A673 (cell line): ENCODE measurements around the gene HNRNPA3. TPM values are rescaled to one million over a fixed set of nuclear protein-coding genes. Genes with fewer than 3 reads are reported as not detected.

Source experiments
- BruUV-seq: library from RNA; stranded (reverse); fragments of 400-500 nt; replicated peaks from 2 replicates; lab custom pipeline; 2021; lab: Mats Ljungman, UMichigan
- CTCF ChIA-PET: fragments of 300-600 bp; sonication (Branson Sonifier 250); formaldehyde crosslinking; loops from one replicate; lab custom pipeline; 2022; ENCODE audit warnings: antibody characterized with exemption; lab: Charles Lee
- POLR2A ChIA-PET: fragments of 300-600 bp; sonication (Branson Sonifier 250); formaldehyde crosslinking; loops from one replicate; lab custom pipeline; 2022; ENCODE audit warnings: antibody characterized with exemption; ENCODE audit not compliant: low non-redundant PET; lab: Charles Lee
- DNase-seq: peaks from one replicate; pipeline ENCODE4 v3.0.0-alpha.2; 2015; ENCODE audit warnings: low spot score
- H3K27ac ChIP-seq: fragments of 200-600 bp; sonication (generic); 2 replicates; pipeline ENCODE4 v1.5.1; 2016; ENCODE audit warnings: mixed run types, low read depth, mild to moderate bottlenecking, mixed read lengths, antibody characterized with exemption, low read length; ENCODE audit not compliant: poor library complexity, severe bottlenecking
- H3K27me3 ChIP-seq: fragments of 200-600 bp; sonication (generic); replicated peaks from 2 replicates; pipeline ENCODE4 v1.6.1; 2017; ENCODE audit warnings: mixed run types, low read depth, mild to moderate bottlenecking, mixed read lengths, antibody characterized with exemption, low read length; ENCODE audit not compliant: insufficient read depth, poor library complexity
- H3K36me3 ChIP-seq: fragments of 200-600 bp; sonication (generic); 2 replicates; pipeline ENCODE4 v1.6.1; 2016; ENCODE audit warnings: mixed run types, mild to moderate bottlenecking, mixed read lengths, antibody characterized with exemption, low read length; ENCODE audit not compliant: insufficient read depth, poor library complexity, severe bottlenecking
- H3K4me1 ChIP-seq: fragments of 200-600 bp; sonication (generic); 2 replicates; pipeline ENCODE4 v1.6.1; 2017; ENCODE audit warnings: mixed run types, mild to moderate bottlenecking, mixed read lengths, antibody characterized with exemption, low read length; ENCODE audit not compliant: insufficient read depth, poor library complexity, severe bottlenecking
- H3K4me3 ChIP-seq: fragments of 200-600 bp; sonication (generic); 2 replicates; pipeline ENCODE4 v1.5.1; 2016; ENCODE audit warnings: low read depth, mixed run types, mild to moderate bottlenecking, mixed read lengths, low read length; ENCODE audit not compliant: poor library complexity, severe bottlenecking
- H3K9me3 ChIP-seq: fragments of 200-600 bp; sonication (generic); 2 replicates; pipeline ENCODE4 v1.6.1; 2016; ENCODE audit warnings: mixed run types, low read depth, mild to moderate bottlenecking, mixed read lengths, antibody characterized with exemption, low read length; ENCODE audit not compliant: poor library complexity, severe bottlenecking
- EZH2 ChIP-seq: fragments of 200-600 bp; sonication (generic); IDR thresholded peaks from 2 replicates; pipeline ENCODE4 v1.6.1; 2017; ENCODE audit warnings: borderline replicate concordance, low read depth, mild to moderate bottlenecking, mixed read lengths, antibody characterized with exemption, low read length; ENCODE audit not compliant: poor library complexity, severe bottlenecking
- intact Hi-C: fragments of 100-400 bp; cut with micrococcal nuclease; formaldehyde crosslinking; loops from one replicate; pipeline ENCODE4 v1.10.0; 2022; ENCODE audit not compliant: unreplicated experiment
- total RNA-seq: library from RNA; stranded (reverse); gene quantifications from 2 replicates; pipeline ENCODE4 v1.2.3, GENCODE V29; 2021
- TF ChIP-seq, protein P1 (sequence below): fragments of 300-800, 200-600 bp; sonication (generic); conservative IDR thresholded peaks from 2 replicates; pipeline ENCODE4 v1.5.1; 2017; ENCODE audit warnings: low read depth, mild to moderate bottlenecking, antibody characterized with exemption, low read length, moderate library complexity, mixed read lengths

HNRNPA3 gene
- total RNA-seq, 1 experiment from 2014 or later: 462 TPM

DNA sequence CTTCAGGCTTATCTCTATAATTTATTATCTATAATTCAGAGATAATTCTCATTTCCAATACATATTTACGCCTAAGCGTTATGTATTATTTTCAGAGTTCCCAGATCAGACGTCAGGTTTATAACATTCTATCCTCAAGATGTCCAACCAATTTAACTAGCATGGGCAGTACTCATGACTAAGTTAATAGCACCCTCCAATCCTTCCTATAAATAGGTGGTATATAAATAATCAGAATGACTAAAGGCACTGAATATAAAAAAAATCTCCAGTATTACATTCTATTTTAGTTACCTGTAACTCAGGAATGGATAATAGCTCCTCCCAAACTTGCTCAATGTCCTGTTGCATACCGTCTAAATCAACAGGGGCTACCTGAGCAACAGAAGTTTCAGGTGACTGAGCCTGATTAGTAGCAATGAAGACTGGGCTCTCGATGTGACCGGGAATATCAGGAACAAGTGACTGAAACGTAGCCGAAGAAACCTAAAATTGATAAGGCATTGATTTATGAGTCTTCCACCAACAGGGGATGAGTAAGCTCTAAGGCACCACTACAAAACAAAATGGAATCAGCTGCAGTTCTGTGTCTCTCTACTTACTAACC lies 19.6 kb downstream of the HNRNPA3 start:
- ChIA-PET POLR2A (no interaction called here), CTCF (no interaction called here)
- Histone ChIP-seq H3K4me1 (peaks cover 5% of the 10 kb centered on the region), H3K4me3 (no peak overlapping the region), H3K27ac (no peak overlapping the region), H3K36me3 (peaks cover 60% of the 10 kb centered on the region), H3K27me3 (no peaks in the 10 kb centered on the region), H3K9me3 (no peaks in the 10 kb centered on the region)
- TF ChIP-seq, protein P1, sequence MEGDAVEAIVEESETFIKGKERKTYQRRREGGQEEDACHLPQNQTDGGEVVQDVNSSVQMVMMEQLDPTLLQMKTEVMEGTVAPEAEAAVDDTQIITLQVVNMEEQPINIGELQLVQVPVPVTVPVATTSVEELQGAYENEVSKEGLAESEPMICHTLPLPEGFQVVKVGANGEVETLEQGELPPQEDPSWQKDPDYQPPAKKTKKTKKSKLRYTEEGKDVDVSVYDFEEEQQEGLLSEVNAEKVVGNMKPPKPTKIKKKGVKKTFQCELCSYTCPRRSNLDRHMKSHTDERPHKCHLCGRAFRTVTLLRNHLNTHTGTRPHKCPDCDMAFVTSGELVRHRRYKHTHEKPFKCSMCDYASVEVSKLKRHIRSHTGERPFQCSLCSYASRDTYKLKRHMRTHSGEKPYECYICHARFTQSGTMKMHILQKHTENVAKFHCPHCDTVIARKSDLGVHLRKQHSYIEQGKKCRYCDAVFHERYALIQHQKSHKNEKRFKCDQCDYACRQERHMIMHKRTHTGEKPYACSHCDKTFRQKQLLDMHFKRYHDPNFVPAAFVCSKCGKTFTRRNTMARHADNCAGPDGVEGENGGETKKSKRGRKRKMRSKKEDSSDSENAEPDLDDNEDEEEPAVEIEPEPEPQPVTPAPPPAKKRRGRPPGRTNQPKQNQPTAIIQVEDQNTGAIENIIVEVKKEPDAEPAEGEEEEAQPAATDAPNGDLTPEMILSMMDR: no peak
- TF ChIP-seq EZH2: no peak
- no peak for DNase-seq
- intact Hi-C loops: no loop called here
- BruUV-seq: no TSS peak

DNA sequence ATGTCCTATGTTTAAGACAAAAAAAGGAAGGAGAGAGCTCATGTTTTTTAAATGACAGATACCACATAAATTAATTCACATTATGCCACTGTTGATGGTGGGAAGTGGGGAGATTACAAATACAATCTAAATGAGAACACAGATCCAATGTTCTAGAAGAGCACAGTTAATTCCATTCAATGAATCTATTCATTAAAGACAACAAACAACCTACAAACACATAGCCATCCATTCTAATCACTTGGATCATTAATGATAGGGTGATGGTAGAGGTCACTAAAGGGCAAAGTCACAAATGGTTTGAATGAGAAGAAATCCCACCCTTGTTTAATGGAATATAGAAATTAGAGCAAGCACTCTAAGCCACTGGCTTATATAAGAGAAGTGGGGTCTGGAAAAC lies 21.7 kb downstream of the HNRNPA3 start:
- intact Hi-C loops: no loop called here
- no peak for TF ChIP-seq EZH2
- TF ChIP-seq, protein P1: no peak
- no TSS peak for BruUV-seq
- Histone ChIP-seq H3K4me3 (no peak overlapping the region), H3K36me3 (peaks cover 55% of the 10 kb centered on the region), H3K27ac (no peak overlapping the region), H3K9me3 (no peaks in the 10 kb centered on the region), H3K27me3 (no peaks in the 10 kb centered on the region), H3K4me1 (peaks cover 9% of the 10 kb centered on the region)
- ChIA-PET CTCF (no interaction called here), POLR2A (no interaction called here)
- DNase-seq: no peak

DNA sequence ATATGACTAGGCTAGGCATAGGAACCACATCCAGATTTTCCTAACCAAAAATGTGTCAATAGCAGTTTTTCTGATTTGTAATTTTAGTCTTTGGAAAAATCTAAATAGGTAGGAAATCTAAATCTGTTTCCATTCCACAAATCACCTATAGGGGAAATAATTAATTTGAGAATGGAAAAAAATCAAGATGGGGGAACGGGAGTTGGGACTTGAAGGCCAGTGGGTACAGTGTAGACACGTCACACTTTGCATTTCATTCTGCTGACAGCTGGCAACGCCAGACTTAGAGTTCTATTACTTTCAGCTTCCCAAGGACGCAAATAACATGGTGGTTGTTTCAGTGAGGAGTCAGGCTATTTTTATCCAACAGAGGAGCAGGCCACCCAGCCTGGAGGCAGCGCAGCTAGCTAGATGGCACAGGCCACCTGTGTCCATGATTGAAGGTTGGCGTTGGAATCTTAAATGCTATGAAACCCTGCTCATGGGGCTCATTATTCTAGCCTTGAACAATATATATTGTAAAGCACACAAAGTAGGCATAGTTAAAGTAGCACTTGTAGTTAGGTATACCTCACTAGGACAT lies 23.4 kb downstream of the HNRNPA3 start:
- Histone ChIP-seq H3K4me1 (peaks cover 25% of the 10 kb centered on the region), H3K27me3 (no peaks in the 10 kb centered on the region), H3K36me3 (peaks cover 39% of the 10 kb centered on the region), H3K9me3 (no peaks in the 10 kb centered on the region), H3K4me3 (no peak overlapping the region), H3K27ac (no peak overlapping the region)
- intact Hi-C loops: no loop called here
- DNase-seq: no peak
- POLR2A ChIA-PET: no interaction called here
- CTCF ChIA-PET: no interaction called here
- TF ChIP-seq, protein P1: no peak
- no peak for TF ChIP-seq EZH2
- BruUV-seq: no TSS peak
